Daoy (cell line): ENCODE results near the gene HSPA5. TPM values are rescaled to one million over a fixed set of nuclear protein-coding genes. Genes with fewer than 3 reads are reported as not detected.
"Not testable (repeated sequence)": the region's sequence is repeated elsewhere in the genome, so short reads cannot be mapped to it uniquely, and the experiment has no call there.

Experiments used
- DNase-seq: peaks from one replicate; pipeline ENCODE4 v3.0.0-alpha.2; 2015; ENCODE audit warnings: low read depth
- total RNA-seq: library from RNA; depleted of rRNA; stranded (reverse); fragments of >200 nt; shearing (Covaris generic); gene quantifications from 2 replicates; pipeline ENCODE4 v1.2.3, GENCODE V29; 2014; rRNA removed

Gene HSPA5
- 50.3 and 56.3 TPM in 2 replicates for total RNA-seq

DNA sequence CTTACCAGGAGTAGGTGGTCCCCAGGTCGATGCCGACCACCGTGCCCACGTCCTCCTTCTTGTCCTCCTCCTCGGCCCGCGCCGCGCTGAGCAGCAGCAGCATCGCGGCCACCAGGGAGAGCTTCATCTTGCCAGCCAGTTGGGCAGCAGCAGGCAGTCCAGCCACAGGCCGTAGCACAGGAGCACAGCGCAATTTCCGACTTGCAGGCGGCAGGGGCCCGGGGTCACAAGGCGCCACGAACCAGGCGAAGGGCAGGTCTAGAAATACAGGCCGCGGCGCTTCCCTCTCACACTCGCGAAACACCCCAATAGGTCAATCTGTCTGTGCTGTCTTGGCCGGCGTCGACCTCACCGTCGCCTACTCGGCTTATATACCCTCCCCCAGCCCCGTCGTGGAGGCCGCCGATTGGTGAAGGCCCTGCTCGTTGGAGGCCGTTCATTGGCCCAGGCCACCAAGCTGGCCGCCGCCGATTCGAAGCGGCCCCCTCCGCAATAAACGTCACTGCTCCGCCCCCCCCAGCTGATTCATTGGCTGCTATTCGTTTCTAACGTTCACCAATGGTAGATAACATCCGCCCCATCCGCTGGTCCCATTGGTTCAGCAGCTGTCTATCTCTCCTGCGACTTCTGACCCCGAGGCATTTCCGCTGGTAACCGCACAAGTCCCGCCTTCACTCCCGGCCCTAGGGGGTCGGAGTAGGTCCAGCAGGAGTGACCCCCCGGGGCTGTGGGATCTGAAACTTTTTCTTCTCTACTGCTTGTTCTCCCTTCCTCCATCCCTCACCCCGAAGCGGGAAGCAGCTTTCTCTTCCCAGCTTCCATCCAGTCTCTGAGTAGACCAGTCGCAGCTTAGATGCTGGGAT, at the start of gene HSPA5:
HSPA5 (minus strand) TSS at position 344 of the 863 bp plus-strand sequence; CDS start at position 127, 217 bp downstream.
- peak; percentile 100 for DNase-seq

DNA sequence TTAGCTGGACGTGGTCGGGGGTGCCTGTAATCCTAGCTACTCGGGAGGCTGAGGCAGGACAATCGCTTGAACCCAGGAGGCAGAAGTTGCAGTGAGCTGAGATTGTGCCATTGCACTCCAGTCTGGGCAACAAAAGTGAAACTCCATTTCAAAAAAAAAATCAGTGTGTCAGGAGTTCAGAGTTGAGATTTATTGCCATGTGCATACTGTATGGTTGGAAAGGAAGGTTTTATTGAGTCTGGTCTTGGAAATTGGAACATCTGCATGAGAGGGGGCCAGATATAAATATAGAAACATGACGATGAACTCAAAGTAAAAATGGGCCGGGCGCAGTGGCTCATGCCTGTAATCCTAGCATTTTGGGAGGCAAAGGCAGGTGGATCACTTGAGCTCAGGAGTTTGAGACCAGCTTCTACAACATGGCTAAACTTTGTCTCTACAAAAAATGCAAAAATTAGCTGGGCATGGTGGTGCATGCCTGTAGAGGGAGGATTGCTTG, 45.8 kb upstream of the HSPA5 start:
- not testable (repeated sequence) for DNase-seq

DNA sequence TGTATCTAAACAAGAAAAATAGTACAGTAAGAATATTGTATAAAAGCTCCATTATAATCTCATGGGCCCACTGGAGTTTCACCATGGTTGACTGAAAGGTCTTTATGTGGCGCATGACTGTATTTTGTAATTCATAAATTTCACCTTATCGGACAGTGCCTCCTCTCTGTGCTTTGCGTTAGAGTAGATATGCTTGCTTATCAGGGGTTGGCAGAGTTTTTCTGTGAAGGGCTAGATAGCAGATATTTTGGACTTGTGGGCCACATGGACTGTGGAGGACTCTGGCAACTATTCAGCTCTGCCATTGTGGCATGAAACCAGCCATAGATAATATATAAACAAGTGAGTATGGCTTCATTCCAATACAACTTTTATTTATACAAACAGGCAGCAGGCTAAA, 43.7 kb upstream of the HSPA5 start:
- no peak for DNase-seq

DNA sequence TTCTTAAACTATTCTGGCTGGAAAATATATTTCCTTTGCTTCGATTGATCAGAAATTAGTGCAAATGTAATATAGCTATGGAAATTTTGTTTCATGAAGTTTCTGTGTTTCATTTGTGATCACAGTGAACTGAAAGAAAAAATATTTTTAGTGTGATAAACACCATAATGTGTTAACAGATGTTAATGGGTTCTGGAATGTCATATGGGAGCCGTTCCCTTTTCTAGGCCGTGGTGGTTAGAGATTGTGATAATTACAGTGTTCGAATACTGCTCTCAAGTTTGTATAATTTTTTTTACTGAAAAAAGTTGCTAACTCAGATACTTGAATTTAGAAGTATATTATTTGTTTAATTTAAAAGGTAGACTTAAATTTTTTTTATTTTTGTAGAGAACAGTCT, 39.8 kb upstream of the HSPA5 start:
- no peak for DNase-seq

DNA sequence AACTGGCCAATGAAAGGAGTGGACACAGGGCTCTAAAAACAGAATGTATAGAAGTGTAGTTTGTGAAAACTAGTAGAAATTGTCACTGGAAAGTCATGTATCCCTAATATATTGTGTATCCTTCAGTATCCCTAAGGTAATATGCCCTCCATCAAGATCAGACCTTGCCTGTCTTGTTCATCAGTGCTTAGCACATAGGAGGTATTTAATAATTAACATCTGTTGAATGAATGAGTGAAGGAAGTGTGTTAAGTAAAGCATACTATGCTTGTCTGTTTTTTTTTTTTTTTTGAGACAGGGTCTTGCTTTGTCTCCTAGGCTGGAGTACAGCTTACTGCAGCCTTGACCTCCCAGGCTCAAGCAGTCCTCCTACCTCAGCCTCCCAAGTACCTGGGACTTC, 36.3 kb upstream of the HSPA5 start:
- no peak for DNase-seq

DNA sequence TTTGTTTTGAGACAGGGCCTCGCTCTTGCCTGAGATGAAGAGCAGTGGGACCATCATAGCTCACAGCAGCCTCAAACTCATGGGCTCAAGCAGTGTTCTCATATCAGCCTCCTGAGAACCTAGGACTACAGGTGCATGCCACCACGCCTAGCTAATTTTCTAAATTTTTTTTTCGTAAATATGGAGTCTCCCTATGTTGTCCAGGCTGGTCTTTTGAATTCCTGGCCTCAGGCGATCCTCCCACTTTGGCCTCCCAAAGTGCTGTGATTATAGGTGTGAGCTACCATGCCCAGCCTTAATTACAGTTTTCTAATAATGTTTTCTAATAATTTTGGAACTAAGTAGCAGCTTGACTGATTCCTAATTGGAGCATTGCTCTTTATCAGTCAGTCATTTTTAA, 35.6 kb upstream of the HSPA5 start:
- DNase-seq: no peak

DNA sequence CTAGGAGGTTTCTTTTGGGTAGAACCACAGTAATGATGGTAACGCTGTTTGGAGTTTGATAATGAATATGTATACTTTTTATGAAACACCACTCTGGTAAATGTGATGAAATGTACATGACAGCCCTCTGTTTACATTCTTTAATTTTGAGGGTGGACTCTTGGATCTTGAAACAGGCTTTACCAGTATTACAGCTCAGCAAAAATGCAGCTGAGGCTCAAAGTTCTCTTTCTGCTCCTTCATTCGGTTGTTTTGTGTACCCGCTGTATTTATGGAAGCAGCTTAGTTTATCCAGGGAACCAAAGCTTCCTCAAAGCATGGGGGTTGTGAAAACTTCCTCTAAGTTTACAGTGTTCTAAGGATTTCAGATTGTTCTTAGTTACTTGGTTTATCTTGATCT, 31.6 kb upstream of the HSPA5 start:
- no peak for DNase-seq

DNA sequence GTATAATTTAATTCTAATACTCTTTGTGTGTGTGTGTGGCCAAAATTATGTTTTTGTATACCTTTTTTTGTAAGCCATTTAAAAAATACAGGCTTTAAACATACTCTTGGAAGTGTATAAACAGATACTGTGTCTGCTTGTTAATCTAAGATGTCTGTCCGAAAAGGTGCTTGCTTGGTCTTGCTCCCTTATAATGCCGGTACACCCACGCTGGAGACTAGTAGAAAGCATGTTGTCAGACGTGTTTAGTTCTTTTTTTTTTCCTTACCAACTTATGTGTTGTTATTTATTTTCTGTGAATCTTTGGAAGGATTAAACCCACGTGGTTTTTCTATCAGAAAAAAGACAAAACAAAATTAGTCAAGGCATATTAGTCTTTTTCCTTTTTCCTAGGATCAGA, 29.9 kb upstream of the HSPA5 start:
- no peak for DNase-seq

DNA sequence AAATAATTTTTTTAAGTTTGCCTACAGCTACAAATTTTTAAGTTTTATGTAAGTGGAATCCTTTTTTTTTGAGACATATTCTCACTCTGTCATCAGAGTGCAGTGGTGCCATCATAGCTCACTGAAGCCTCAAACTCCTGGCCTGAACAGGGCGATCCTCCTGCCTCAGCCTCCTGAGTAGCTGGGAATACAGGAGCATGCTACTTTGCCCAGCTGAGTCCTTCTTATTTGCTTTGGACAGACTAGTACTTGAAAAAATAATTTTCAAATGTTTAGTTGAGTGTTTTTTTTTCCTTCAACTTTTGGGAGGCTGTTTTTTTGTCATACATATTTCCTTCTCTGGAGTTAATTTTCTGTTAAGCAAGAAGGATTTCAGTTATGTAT, 27.9 kb upstream of the HSPA5 start:
- DNase-seq: no peak

DNA sequence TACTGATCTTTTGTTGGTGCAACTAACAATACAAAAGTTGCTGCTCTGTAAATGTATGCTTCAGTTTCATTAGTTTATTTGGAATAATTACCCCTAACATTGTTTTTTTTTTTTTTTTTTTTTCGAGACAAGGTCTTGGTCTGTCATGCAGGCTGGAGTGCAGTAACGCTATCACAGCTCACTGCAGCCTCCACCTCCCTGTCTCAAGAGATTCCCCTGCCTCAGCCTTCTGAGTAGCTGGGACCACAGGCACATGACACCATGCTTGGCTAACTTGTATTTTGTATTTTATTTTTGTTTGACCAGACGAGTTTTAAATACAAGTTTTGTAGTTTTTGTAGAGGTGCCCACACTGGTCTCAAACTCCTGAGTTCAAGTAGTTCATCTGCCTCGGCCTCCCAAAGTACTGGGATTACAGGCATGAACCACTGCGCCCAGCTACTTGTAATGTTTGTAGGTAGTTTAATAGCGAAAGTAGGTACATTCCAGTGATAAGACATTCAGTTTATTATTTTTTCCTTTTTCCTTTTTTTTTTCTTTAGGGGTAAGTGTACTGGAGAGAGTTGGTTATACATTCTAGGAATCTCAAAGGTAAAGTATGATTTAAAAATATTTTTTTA, 27.4 kb upstream of the HSPA5 start:
- no peak for DNase-seq

DNA sequence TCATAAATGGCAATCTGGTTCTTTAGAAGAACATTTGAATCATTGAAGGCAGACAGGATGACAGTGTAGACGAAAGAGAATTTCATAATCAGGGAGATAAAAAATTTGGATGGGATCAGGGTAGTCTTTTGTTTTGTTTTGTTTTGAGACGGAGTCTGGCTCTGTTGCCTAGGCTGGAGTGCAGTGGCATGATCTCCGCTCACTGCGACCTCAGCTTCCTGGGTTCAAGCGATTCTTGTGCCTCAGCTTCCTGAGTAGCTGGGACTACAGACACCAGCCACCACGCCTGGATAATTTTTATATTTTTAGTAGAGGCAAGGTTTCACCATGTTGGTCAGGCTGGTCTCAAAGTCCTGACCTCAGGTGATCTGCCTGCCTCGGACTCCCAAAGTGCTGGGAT, 22.9 kb upstream of the HSPA5 start:
- DNase-seq: not testable (repeated sequence)

DNA sequence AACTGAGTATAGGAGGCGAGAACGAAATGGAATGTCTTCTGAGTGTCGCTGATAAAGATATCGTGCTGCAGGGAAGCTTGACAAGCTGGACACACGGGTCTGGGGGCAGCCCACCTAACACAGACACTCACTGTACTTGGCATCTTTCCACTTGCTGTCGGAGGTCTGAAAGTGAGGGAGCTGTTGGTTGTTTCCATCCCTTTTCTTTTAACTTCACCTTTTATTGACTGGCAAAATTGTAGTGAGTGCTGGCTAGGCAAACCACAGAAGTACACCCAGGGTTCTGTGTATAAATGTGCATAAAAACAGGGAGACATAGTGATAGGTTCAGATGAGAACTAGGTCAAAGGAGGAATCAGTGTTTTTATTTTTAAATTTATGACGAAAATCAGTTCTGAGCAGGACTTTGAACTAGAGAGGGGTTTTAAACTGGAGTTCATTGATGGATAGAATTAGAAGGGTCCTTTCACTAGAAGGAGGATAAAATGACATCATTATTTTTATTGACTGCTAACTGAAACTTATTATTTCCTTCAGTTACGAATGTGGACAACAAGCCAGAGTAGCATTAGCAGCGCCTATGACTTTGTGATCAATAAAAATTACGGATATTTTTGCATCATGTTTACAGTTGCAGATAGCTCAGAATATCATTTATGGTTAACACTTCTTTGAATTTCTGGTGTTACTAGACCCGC, 21.3 kb upstream of the HSPA5 start:
- DNase-seq: peak; percentile 42

DNA sequence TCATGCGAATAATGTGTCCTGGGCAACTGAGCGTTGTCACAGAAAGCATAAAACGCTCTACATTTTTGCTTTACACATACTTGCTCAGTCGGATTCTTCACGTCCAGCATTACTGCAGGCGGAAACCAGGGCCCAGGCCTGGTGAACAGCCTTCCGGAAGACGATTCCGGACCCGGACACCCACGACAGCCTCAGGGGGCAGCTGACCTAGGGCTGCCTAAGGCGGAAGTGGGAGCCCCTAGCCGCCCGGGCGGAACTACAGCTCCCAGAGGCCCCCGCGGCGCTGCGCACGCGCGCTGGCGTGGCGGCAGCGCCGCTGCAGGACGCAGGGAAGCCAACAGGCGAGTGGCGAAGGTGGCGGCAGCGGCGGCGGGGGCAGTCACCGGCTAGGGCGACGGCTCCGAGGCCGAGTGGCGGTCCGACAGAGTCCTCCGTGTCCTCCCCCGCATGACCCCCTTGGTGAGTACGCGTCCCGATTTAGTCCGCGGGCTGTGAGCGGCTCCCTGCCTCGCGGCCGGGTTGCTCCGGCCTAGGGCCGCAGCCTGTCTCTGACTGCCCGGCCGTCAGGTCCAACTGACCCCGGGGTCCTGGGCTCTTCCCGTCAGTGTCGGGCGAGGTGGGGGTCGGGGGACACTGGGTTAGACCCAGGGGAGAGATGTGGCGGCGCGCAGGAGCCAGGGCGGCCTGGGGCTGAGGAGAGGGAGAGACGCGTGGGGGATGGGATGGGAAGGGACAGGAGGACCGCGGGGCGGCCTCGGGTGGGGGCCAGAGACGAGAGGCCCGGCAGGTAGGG, 20.6 kb upstream of the HSPA5 start, which contains the start of gene GAPVD1:
GAPVD1 (plus strand) TSS at position 326 of the 793 bp plus-strand sequence. CDS start 37,096 bp downstream, outside the sequence.
- peak; percentile 96 for DNase-seq

DNA sequence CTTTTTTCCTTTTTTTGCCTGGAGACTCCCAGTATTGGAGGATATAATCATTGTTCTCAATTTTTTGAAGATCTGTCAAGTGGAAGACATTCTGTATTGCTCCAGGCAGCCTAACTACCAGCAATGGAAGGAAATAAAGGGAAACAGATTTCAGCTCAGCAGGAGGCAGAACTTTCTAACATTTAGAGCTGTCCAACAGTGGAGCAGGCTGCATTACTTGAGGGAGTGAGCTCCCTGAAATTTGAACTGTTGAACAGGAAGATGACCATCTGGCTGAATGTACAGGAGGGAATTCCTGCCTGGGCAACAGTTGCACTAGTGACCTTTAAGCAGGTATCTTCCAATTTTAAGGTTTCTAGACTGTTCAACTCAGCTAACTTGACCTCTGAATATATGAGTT, 19.4 kb upstream of the HSPA5 start:
- no peak for DNase-seq

DNA sequence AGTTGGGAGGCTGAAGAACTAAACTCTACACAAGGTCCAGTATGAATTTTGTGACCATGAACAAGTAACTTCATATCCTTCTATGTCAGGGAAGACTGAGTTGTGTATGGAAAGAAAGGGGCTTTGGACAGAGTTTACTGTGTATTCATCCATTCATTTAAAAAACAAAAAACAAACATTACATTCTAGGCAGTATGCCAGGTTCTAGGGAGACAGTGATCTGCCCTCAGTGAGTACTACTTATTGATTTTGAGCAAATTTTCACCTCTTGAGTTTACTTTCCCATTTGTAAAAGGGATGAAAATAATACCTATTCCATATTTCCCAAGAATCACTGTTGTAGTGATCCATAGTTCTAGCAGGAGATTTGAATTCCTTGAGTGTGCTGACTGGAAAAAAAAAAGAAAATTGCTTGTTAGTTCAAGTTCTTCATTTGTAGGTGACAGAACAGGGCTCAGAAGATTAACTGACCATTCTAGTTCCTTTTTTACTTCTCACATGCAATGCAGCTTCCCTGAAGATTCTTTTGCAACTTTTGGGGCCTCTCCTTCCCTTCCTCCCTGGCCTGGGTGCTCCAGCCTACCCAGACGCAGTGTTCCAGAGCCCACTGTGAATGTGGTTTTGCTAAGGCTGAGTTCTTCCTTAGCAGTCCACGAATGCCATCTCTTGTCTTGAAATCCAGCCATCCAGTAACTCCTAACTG, 17.8 kb upstream of the HSPA5 start:
- DNase-seq: no peak

DNA sequence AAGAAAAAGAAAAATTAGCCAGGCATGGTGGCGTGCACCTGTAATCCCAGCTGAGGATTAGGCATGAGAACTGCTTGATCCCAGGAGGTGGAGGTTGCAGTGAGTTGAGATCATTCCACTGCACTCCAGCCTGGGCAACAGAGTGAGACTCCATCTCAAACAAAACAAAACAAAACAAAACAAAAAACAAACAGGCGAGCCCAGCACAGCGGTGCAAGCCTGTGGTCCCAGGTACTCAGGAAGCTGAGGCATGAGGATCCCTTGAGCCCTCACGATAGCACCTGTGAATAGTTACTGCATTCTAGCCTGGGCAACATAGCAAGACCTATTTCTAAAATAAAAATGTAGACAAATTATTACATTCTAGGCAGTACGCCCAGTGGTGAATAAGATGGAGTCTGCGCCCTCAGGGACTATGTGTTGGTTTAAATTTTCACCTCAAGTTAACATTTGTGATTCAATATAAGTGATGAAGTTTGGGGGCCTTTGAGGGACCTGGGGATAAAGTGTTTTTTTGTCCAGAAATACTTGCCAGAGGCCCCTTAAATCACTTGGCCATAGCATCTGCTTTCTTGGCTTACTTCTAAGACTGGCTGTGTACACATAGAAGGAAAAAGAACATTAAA, 17.1 kb upstream of the HSPA5 start:
- no peak for DNase-seq

DNA sequence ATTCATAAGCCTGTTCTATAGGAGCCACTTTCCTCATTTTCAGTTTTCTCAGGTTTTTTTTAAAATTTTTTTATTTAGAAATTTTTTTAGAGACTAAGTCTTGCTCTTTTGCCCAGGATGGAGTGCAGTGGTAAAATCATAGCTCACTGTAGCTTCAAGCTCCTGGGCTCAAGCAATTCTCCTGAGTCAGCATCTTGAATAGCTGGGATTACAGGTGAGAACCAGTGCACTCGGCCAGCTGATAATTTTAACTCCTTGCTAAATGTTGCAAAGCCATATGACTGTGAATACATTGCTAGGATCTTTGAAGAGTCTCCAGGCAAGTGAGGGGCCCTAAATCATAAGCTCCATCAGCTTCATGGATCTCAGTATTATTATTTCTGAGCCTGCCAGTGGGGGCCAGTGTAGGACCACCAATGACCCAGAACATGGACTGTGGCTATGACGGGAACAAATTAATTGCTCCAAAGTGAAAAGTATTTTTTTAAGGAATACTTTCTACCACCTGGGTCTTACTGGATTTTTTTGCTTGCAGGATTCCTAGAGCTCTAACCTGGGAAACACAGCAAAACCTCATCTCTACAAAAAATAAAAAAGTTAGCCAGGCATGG, 14.7 kb upstream of the HSPA5 start:
- peak; percentile 41 for DNase-seq

DNA sequence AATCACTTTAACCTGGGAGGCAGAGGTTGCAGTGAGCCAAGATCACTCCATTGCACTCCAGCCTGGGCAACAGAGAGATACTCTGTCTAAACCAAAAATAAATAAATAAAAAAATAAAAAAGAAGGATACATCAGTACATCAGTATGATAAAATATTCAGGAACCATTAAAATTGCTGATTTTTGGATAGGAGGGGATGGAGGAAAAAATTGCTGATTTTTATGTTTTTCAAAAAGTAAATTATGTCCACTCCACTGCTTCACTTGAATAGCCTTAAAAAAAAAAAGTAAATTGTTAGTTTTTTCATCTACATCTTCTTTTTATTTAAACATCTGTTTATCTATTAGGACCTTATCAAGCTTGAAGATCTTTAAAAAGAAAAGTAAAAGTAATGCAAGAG, 13.1 kb upstream of the HSPA5 start:
- DNase-seq: no peak

DNA sequence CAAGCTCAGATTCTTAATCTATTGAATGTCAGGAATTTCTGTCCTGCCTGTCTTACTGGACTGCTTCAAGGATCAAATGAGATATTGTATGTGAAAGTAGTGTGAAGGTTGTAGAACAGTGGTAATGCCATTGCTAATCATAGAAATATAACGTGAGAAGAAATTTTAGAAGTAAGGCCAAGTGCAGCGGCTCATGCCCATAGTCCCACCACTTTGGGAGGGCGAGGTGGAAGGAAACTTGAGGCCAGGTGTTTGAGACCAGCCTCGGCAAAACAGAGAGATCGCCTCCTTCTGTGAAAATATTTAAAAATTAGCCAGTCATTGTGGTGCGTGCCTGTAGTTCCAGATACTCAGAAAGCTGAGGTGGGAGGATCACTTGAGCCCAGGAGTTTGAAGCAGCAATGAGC, 5.1 kb upstream of the HSPA5 start:
- DNase-seq: no peak

DNA sequence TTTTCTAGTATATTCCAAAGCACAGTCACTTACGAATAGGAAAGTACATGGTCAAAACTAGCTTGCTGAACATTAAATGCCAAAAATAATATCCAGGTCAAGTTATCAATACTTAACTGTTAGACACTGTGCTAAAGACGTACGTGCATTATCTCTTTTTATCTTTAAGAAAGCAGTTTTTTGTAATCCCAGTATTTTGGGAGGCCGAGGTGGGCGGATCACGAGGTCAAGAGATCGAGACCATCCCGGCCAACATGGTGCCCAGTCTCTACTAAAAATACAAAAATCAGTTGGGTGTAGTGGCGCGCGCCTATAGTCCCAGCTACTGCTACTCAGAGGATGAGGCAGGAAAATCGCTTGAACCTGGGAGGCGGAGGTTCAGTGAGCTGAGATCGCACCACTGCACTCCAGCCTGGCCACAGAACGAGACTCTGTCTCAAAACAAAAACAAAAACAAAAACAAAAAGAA, 2.7 kb upstream of the HSPA5 start:
- no peak for DNase-seq
